Natural killer cell (primary cell): ENCODE results near the gene CHL1. TPM values are rescaled to one million over a fixed set of nuclear protein-coding genes. Genes with fewer than 3 reads are reported as not detected.

Experiments used
- ATAC-seq, 3 donors: fragments of 150-1000 bp in 2 of 3; fragments of 200-7000 bp in 1 of 3; cut with Tn5 transposase; 1 replicate in 1 of 3; 2 replicates in 2 of 3; pipeline ENCODE4 v1.10.0; 2021; ENCODE audit warnings: mild to moderate bottlenecking in 2 of 3, moderate library complexity in 2 of 3
- DNase-seq, 2 donors: peaks; one replicate each; pipeline versions ENCODE4 v3.0.0 to v3.0.0-alpha.2; 2013 to 2021; ENCODE audit warnings: mixed read lengths in 1 of 2
- H3K27ac ChIP-seq: one replicate; pipeline ENCODE4 v1.5.1; 2013; ENCODE audit warnings: mild to moderate bottlenecking, low read length
- H3K27me3 ChIP-seq: one replicate; pipeline ENCODE4 v1.6.1; 2013; ENCODE audit warnings: low read length; ENCODE audit not compliant: control insufficient read depth, insufficient read depth
- H3K36me3 ChIP-seq: one replicate; pipeline ENCODE4 v1.6.1; 2013; ENCODE audit warnings: low read length; ENCODE audit not compliant: control insufficient read depth, insufficient read depth
- H3K4me1 ChIP-seq: one replicate; pipeline ENCODE4 v1.6.1; 2013; ENCODE audit warnings: low read length; ENCODE audit not compliant: control insufficient read depth, insufficient read depth
- H3K4me3 ChIP-seq: one replicate; pipeline ENCODE4 v1.5.1; 2013; ENCODE audit warnings: low read length
- H3K9me3 ChIP-seq: one replicate; pipeline ENCODE4 v1.6.1; 2013; ENCODE audit warnings: low read length; ENCODE audit not compliant: control insufficient read depth, insufficient read depth
- H3K27ac Mint-ChIP-seq, 2 donors: one replicate each; pipeline ENCODE4 v1.8.0; 2022; ENCODE audit warnings: mild to moderate bottlenecking in 2 of 2, mixed read lengths in 2 of 2, moderate library complexity in 1 of 2
- H3K27me3 Mint-ChIP-seq, 2 donors: one replicate each; pipeline ENCODE4 v1.8.0; 2022; ENCODE audit warnings: low read depth in 2 of 2, mixed read lengths in 2 of 2
- H3K36me3 Mint-ChIP-seq: one replicate; pipeline ENCODE4 v1.8.0; 2022; ENCODE audit warnings: mixed read lengths
- H3K4me1 Mint-ChIP-seq, 2 donors: one replicate each; pipeline ENCODE4 v1.8.0; 2022; ENCODE audit warnings: mixed read lengths in 2 of 2
- H3K4me3 Mint-ChIP-seq: one replicate; pipeline ENCODE4 v1.8.0; 2022; ENCODE audit warnings: mild to moderate bottlenecking, moderate library complexity, mixed read lengths
- H3K9me3 Mint-ChIP-seq, 2 donors: one replicate each; pipeline ENCODE4 v1.8.0; 2022; ENCODE audit warnings: mixed read lengths in 2 of 2
- WGBS: methylation state at CpG from one replicate; pipeline ENCODE4 v1.1.7; 2013; ENCODE audit warnings: missing lambda C conversion rate; ENCODE audit not compliant: insufficient coverage; 5-methylcytosine and 5-hydroxymethylcytosine counted together
- intact Hi-C: fragments of 100-400 bp; cut with micrococcal nuclease; formaldehyde crosslinking; loops from one replicate; pipeline ENCODE4 v1.14.2; 2022
- total RNA-seq, 4 donors: library from RNA; stranded (reverse); fragments of 120-200 nt in 1 of 4; gene quantifications; one replicate each; pipeline versions ENCODE4 v1.2.3 to v1.2.4, GENCODE V29; 2013 to 2022
- TF ChIP-seq, protein P1 (sequence below): fragments of 200-600 bp; IDR thresholded peaks from one replicate; pipeline ENCODE4 v1.8.0; 2022; ENCODE audit warnings: antibody characterized with exemption

The CHL1 gene
- total RNA-seq, 3 donors from 2014 or later (not counting 1 experiment from before 2014, with no cell fraction given) = not detected

DNA sequence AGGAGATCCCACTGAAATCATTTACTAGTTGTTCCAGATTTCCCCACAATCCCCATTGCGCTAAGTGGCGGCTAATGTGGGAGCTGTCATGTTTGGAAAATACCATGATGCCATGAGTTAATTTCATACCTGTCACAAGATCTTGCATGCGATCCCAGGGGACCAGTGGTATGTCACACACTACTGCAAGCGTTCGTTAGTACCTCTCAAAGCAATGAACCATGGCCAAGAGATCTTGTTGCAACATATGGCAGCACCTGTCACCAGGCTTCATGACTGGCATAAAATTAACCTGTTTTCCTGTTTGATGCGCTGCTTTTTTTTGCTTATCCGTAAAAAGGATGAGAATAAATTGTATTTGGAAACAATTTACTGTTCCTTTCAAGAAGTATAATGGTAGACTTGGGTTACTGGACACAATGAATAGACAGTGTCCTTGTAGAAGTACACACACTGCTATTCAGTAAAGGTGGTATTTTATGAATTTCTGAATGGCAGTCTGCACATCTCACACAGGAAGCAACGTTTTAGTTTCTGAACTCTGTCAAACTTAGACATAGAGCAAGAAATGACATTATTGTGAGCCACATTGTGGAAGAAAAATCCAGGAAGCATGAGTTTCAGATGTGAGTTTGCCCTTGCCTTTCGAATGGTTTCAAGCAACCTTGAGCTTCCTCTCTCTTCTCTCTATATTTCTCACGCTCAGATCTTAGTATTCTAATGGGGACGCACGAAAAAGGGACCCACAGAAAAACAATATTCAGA lies 81.9 kb downstream of the CHL1 start:
- no peaks in the 10 kb centered on the region for H3K36me3 Mint-ChIP-seq
- H3K9me3 Mint-ChIP-seq = peaks cover 13 to 14% of the 10 kb centered on the region in 2 donors
- Histone ChIP-seq H3K9me3 (no peaks in the 10 kb centered on the region), H3K36me3 (no peaks in the 10 kb centered on the region), H3K27ac (peak overlapping the region; percentile 91), H3K27me3 (no peaks in the 10 kb centered on the region), H3K4me1 (no peaks in the 10 kb centered on the region), H3K4me3 (no peak overlapping the region)
- no peak overlapping the region for H3K27ac Mint-ChIP-seq
- no peak overlapping the region for H3K4me3 Mint-ChIP-seq
- DNase-seq (no peak), ATAC-seq (no peak)
- no peaks in the 10 kb centered on the region for H3K4me1 Mint-ChIP-seq
- no peaks in the 10 kb centered on the region for H3K27me3 Mint-ChIP-seq
- intact Hi-C loops = no loop called here
- WGBS = 62% methylated on average over 12 of the region's 12 CpGs
- TF ChIP-seq, protein P1, sequence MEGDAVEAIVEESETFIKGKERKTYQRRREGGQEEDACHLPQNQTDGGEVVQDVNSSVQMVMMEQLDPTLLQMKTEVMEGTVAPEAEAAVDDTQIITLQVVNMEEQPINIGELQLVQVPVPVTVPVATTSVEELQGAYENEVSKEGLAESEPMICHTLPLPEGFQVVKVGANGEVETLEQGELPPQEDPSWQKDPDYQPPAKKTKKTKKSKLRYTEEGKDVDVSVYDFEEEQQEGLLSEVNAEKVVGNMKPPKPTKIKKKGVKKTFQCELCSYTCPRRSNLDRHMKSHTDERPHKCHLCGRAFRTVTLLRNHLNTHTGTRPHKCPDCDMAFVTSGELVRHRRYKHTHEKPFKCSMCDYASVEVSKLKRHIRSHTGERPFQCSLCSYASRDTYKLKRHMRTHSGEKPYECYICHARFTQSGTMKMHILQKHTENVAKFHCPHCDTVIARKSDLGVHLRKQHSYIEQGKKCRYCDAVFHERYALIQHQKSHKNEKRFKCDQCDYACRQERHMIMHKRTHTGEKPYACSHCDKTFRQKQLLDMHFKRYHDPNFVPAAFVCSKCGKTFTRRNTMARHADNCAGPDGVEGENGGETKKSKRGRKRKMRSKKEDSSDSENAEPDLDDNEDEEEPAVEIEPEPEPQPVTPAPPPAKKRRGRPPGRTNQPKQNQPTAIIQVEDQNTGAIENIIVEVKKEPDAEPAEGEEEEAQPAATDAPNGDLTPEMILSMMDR = no peak

DNA sequence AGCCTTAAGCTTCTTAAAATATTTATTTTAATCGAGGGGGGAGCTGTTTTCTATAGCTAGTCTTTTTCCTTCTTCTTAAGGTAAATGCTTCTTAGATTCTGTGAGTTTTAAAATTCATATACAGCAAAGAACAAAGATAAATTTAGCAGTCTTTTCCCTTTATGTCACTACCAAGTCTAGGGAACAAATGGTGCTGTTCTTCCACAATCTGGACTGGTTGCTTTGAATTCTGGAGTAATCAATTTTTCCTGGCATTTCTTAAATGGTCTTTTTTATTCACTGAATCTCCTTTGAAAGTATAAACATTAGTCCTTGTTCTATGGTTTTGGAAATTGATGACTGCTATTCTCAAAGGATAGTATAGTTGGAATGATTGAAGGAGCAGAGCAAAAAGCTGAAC lies 82.8 kb downstream of the CHL1 start:
- ATAC-seq (no peak), DNase-seq (no peak)
- Histone ChIP-seq H3K9me3 (no peaks in the 10 kb centered on the region), H3K4me3 (no peak overlapping the region), H3K4me1 (no peaks in the 10 kb centered on the region), H3K27me3 (no peaks in the 10 kb centered on the region), H3K27ac (peak overlapping the region; percentile 91), H3K36me3 (no peaks in the 10 kb centered on the region)
- no peak overlapping the region for H3K27ac Mint-ChIP-seq
- no peaks in the 10 kb centered on the region for H3K4me1 Mint-ChIP-seq
- H3K36me3 Mint-ChIP-seq = peaks cover 5% of the 10 kb centered on the region
- no peak overlapping the region for H3K4me3 Mint-ChIP-seq
- intact Hi-C loops = no loop called here
- WGBS = no CpG with 5 or more reads among the region's 1 CpG
- TF ChIP-seq, protein P1 = no peak
- no peaks in the 10 kb centered on the region for H3K27me3 Mint-ChIP-seq
- H3K9me3 Mint-ChIP-seq = peaks cover 8 to 14% of the 10 kb centered on the region in 2 donors

DNA sequence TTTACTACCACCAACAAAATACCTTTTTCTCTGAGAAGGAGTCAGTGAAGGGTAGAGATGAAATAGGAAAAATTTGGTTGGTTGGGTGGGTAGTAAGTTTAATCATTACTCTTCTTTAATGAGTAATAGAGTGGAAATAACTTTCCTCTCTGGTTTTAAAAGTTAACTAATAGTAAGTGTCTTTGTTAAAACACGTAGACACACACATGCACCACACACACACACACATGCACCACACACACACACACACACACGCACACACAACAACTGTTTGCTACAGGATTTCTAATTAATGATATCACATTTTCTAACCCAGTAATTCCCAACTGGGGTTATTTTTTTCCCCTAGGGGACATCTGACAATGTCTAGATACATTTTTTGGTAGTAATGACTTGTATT lies 84.1 kb downstream of the CHL1 start:
- Mint-ChIP-seq H3K27ac (no peak overlapping the region), H3K27me3 (no peaks in the 10 kb centered on the region), H3K4me3 (no peak overlapping the region), H3K4me1 (no peaks in the 10 kb centered on the region), H3K36me3 (peaks cover 5% of the 10 kb centered on the region), H3K9me3 (peaks cover 8 to 11% of the 10 kb centered on the region in 2 donors)
- intact Hi-C loops = no loop called here
- WGBS = 73% methylated on average over 2 of the region's 2 CpGs
- Histone ChIP-seq H3K27ac (no peak overlapping the region), H3K9me3 (no peaks in the 10 kb centered on the region), H3K36me3 (no peaks in the 10 kb centered on the region), H3K4me3 (no peak overlapping the region), H3K4me1 (no peaks in the 10 kb centered on the region), H3K27me3 (no peaks in the 10 kb centered on the region)
- TF ChIP-seq, protein P1 = no peak
- no peak for DNase-seq
- no peak for ATAC-seq

DNA sequence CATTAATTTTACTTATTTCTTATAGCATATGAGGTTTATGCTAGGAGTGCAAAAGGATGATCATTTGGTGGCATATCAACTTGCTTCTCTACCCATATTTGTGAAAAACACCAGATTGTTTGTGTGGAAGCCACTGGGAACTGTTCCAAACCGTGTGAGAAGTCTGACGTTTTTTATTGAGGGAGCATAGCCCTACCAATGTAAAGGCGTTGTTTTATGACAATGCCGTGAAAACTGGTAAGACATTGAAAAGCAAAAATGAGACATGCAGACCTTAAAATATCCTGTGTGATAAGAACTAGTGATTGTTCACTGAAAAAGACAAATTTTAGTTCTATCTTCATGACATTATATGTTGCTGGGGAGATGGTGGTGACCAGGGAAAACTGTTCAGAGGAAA lies 87.8 kb downstream of the CHL1 start:
- H3K9me3 ChIP-seq = peaks cover 2% of the 10 kb centered on the region
- DNase-seq = no peak
- H3K27ac ChIP-seq = no peak overlapping the region
- ATAC-seq = no peak
- H3K36me3 ChIP-seq = no peaks in the 10 kb centered on the region
- H3K4me1 ChIP-seq = no peaks in the 10 kb centered on the region
- Mint-ChIP-seq H3K27ac (no peak overlapping the region), H3K4me3 (no peak overlapping the region), H3K4me1 (no peaks in the 10 kb centered on the region), H3K9me3 (peaks cover 9 to 13% of the 10 kb centered on the region in 2 donors), H3K27me3 (no peaks in the 10 kb centered on the region), H3K36me3 (peaks cover 5% of the 10 kb centered on the region)
- H3K4me3 ChIP-seq = no peak overlapping the region
- TF ChIP-seq, protein P1 = no peak
- H3K27me3 ChIP-seq = no peaks in the 10 kb centered on the region
- intact Hi-C loops = no loop called here
- WGBS = 82% methylated on average over 4 of the region's 4 CpGs
